HCT116 (cell line): ENCODE data around the gene MOSPD2.

Experiments
- EZH2 ChIP-seq: fragments of 200-600 bp; sonication (generic); IDR thresholded peaks from 2 replicates; pipeline ENCODE4 v1.6.1; 2017; ENCODE audit warnings: antibody characterized with exemption, mixed run types
- POLR2AphosphoS5 ChIP-seq: IDR thresholded peaks from 2 replicates; pipeline ENCODE4 v1.6.1; 2011; ENCODE audit warnings: mild to moderate bottlenecking, low read depth, low read length, moderate library complexity
- TF ChIP-seq, protein P1 (sequence below), 3 experiments: fragments of 200-600 bp in 1 of 3; sonication (generic) in 1 of 3; IDR thresholded peaks in 2 of 3; conservative IDR thresholded peaks in 1 of 3; 2 replicates each; pipeline ENCODE4 v1.5.1; 2012 to 2017; ENCODE audit warnings: low read depth in 2 of 3, low read length in 2 of 3, antibody characterized with exemption in 1 of 3, borderline replicate concordance in 1 of 3, control low read depth in 1 of 3, mild to moderate bottlenecking in 1 of 3, mixed read lengths in 1 of 3, mixed run types in 1 of 3, moderate library complexity in 1 of 3; ENCODE audit not compliant: insufficient read depth in 1 of 3

DNA sequence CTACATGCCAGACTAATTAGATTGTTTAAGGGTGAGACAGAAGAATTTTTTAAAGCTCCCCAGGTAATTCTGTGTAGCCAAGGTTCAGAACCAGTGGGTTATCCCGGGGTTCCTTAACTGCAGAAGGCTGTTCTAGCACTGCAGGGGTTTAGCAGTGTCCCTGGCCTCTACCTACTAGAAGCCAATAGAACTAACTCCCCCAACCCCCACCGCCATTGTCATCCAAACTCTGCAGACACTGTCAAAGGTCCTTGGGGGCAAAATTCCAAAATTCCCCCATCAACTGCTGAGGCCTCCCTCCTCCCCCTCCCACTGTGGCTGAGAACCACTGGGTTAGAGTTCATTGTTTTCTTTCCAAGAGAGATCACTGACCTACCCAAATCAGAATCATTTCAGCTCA is 66.4 kb downstream of the MOSPD2 start:
- TF ChIP-seq, protein P1, sequence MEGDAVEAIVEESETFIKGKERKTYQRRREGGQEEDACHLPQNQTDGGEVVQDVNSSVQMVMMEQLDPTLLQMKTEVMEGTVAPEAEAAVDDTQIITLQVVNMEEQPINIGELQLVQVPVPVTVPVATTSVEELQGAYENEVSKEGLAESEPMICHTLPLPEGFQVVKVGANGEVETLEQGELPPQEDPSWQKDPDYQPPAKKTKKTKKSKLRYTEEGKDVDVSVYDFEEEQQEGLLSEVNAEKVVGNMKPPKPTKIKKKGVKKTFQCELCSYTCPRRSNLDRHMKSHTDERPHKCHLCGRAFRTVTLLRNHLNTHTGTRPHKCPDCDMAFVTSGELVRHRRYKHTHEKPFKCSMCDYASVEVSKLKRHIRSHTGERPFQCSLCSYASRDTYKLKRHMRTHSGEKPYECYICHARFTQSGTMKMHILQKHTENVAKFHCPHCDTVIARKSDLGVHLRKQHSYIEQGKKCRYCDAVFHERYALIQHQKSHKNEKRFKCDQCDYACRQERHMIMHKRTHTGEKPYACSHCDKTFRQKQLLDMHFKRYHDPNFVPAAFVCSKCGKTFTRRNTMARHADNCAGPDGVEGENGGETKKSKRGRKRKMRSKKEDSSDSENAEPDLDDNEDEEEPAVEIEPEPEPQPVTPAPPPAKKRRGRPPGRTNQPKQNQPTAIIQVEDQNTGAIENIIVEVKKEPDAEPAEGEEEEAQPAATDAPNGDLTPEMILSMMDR (IDR thresholded peaks at IDR 0.05 in 2 of 3, conservative IDR thresholded peaks at IDR 0.05 in 1 of 3; ENCODE audit: borderline replicate concordance in 1 of 3, insufficient read depth in 1 of 3, low read depth in 2 of 3, low read length in 2 of 3), result no peak
- TF ChIP-seq EZH2, result no peak
- TF ChIP-seq POLR2AphosphoS5, result no peak
